SU-DHL-6 (cell line): ENCODE data around the gene PFDN1.

Source experiments
- EZH2phosphoT487 ChIP-seq: fragments of 200-600 bp; sonication (generic), shearing (Covaris generic); conservative IDR thresholded peaks from 2 replicates; pipeline ENCODE4 v1.6.1; 2018; ENCODE audit warnings: mild to moderate bottlenecking, antibody characterized with exemption, low read length, moderate library complexity, mixed read lengths
- TF ChIP-seq, protein P1 (sequence below): fragments of 200-600 bp; sonication (generic); IDR thresholded peaks from one replicate; pipeline ENCODE4 v1.5.1; 2017; ENCODE audit warnings: antibody characterized with exemption, mild to moderate bottlenecking, low read length, moderate library complexity; ENCODE audit not compliant: insufficient read depth, poor library complexity, severe bottlenecking

DNA sequence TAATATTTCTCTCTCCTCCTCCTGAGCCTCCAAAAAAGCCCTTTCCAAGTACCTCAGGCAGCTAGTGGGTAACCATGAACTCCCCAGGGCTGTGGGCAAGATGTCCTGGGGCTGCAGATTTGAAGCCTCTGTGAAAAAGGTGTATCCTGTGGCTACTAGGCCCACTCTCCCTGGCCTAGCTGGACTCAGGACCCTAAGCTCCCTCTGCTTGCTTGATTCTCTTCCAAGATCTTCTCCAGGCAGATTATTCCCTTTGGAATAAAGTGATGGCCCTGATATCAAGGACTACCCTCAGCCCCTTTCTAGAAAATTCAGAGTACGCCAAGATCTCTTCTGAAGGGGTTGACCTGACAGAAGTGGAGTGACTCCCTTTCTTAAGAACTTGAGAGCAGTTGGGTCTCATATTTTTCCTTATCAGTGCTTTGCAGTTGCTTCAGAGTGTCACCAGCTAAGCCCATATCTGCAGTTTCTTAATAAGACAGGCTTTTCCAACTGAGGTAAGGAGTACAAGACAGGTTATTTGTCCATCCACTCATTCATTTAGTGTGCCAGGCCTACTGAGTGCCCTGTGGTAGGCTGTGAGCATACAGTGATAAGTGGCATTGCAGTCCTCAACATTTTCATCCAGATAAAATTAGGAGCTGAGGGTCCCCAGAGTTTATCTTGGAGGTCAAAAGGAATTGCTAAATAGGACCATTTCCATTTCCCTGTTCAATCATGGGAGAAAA, 85.4 kb downstream of the PFDN1 start:
- TF ChIP-seq, protein P1, sequence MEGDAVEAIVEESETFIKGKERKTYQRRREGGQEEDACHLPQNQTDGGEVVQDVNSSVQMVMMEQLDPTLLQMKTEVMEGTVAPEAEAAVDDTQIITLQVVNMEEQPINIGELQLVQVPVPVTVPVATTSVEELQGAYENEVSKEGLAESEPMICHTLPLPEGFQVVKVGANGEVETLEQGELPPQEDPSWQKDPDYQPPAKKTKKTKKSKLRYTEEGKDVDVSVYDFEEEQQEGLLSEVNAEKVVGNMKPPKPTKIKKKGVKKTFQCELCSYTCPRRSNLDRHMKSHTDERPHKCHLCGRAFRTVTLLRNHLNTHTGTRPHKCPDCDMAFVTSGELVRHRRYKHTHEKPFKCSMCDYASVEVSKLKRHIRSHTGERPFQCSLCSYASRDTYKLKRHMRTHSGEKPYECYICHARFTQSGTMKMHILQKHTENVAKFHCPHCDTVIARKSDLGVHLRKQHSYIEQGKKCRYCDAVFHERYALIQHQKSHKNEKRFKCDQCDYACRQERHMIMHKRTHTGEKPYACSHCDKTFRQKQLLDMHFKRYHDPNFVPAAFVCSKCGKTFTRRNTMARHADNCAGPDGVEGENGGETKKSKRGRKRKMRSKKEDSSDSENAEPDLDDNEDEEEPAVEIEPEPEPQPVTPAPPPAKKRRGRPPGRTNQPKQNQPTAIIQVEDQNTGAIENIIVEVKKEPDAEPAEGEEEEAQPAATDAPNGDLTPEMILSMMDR, result no peak
- no peak for TF ChIP-seq EZH2phosphoT487
